ENCODE data around the gene RNASE13.

- TF ChIP-seq CTCF (IDR thresholded peaks at IDR 0.05) (no peak), POLR2A (IDR thresholded peaks at IDR 0.05) (no peak)
Observed at GRCh38 chr14:20986811-20987210, 47.8 kb downstream of the RNASE13 start.
